ENCODE results near the gene IRF3.

- TF ChIP-seq TOX (CRISPR knock-in tag; IDR thresholded peaks at IDR 0.05; ENCODE audit: borderline replicate concordance) (no peak), SNAI2 (CRISPR knock-in tag; IDR thresholded peaks at IDR 0.05) (no peak)
Measured at GRCh38 chr19:49665036-49665350, 664 bp downstream of the IRF3 start.

All from SK-N-SH treated with all-trans-retinoic acid at 6 μM for 48 hours (cell line).